ENCODE data around the gene TBC1D2.
A peak's percentile ranks its signal among the peaks of the same experiment; 100 is the strongest.

TBC1D2 gene

DNA sequence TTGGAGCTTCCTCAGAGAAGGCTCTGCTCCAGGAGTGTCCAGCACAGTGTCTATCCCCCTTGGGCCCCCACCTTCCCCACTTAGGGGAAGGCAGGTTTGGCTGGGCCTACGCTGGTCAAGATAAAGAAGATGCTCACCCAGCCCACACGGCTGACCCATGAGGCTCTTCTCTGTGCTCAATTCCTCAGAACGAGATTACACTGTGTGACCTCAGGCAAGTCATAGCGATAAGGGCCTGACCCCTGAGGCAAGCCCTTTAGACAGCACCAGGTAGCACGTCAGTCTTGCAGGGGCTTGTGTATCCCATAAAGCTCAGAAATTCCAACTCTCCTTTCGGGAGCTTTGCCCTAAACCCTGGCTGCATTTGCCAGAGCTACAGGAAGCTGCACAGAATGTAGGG, 95.7 kb downstream of the TBC1D2 start:
- no peak for DNase-seq

DNA sequence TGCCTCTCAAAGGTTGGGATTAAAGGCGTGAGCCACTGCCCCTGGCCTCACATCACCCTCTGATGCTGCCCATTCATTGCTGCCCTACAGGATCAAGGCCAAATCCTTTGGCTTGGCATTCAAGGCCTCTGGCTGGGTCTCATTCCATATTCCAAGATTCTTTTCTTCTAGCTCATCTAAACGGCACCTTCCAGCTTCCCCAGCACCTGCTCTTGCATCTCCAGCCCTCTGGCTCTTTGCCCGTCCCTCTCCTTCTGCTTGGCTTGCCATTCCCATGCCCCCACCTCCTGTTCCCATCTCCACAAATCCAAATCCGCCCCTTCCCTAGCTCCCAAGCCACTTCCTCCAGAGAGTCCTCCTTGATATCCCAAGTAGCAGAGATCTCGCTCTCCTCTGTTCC, 96.1 kb downstream of the TBC1D2 start:
- DNase-seq: no peak

DNA sequence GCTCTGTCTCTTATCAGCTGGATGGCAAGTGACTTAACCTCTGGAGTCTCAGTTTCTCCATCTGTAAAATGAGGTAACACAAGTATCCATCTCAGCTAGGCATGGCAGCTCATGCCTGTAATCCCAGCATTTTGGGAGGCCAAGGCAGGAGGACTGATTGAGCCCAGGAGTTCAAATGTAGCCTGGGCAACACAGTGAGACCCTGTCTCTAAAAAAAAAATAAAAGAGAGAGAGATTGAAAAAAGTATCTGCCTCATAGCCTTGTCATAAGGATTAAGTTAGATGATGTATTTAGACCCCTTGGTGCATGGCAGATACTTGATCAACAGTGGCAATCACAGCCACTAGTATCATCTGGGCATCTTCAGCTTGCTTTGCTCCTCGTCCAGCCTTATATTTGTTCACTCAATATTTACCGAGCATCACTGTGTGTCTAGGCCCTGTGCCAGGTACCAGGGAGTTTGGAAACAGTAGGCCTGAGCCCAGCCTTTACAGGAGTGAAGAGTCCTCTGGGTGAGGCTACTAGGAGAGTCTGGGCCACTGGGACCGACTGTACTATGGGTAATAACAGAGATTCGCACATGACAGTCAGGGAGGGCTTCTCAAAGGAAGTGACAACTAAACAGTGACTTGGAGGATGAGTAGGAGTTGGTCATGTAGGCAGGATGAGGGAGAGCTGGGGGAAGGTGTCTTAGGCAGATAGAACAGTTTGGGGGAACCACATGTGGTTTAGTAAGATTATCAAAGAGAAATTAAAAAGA, 97.2 kb downstream of the TBC1D2 start:
- no peak for DNase-seq

DNA sequence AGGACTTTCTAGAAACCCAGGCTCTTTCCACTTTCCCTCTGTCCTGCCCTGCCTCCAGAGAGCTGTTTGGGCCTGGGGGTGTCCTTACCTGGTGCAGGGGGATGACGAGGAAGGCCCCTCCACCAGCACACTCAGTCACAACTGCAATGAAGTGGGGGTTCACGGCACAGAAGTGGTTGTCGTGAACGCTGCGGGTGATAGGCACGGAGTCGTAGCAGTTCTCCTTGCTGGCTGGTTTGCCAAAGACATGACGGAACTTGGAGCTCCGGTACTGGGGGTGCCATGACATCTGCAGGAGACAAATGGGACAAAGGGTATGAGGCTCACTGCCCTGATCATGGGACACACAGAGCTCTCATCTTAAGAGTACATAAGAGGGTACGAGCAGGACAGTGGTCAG, 98.1 kb downstream of the TBC1D2 start:
- no peak for DNase-seq

DNA sequence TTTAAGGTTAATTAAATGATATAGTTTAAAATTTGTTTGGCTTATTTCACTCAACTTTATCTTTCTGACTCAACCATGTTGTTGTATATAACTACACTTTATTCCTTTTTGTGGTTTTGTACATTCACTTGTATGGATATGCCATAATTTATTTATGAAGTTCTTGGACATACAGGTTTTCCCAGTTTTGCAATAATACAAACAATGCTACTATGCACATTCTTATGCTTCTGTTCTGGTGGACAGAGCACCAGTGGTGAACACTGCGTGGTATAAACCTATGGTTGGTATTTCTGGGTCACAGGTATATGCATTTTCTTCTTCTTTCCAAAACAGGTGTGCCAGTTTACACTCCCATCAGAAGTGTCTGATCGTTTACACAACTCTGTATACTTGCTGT, 100.8 kb downstream of the TBC1D2 start:
- no peak for DNase-seq

DNA sequence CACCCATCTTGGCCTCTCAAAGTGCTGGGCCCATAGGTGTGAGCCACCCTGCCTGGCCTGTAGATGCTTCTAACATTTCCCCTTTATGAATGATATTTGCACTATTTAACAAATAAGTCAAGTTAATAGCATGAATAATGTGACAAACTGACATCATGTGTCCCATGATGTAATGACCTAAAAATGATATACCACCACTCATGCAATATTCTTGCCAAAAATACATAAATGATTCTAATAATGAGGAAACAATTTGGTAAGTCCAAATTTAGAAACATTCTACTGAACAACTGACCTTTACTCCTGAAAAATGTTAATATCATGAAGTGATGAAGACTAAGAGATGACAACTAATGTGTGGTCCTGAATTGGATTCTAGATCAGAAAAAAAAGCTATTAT, 102.9 kb downstream of the TBC1D2 start:
- DNase-seq: no peak

DNA sequence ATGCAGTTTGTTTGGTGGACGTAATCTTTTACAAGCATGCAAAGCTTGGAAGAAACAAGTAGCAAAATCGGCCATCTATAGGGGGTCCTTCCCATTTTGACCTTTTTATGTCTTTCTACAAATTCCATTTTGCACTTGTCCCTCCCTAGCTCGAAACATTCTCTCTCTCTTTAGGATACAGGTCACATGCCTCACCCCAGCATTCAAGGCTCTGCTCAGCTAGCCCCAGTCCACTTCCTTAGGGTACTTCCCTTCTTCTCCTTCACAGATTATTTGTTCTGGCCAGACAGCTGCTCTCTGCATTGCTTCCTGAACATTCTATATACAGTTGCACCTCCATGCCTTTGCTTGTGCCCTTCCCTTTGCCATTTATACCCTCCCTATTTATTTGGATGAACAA, 104.7 kb downstream of the TBC1D2 start:
- DNase-seq: no peak

DNA sequence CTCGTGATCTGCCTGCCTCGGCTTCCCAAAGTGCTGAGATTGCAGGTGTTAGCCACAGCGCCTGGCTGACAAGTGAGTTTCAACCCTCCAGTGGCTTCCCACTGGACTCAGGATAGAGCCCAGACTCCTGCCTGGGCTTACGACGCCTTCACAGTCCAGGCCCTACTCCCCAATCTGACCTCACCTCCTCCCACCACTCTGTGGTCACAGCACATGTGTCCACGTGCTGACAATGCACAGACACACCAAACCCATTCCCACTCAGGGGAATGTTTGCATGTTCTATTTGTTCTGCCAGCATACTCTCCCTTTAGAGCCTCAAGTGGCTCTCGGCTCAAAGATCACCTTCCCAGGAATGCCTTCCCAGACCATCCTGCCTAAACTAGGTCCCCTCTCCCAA, 105.3 kb downstream of the TBC1D2 start:
- DNase-seq: no peak

DNA sequence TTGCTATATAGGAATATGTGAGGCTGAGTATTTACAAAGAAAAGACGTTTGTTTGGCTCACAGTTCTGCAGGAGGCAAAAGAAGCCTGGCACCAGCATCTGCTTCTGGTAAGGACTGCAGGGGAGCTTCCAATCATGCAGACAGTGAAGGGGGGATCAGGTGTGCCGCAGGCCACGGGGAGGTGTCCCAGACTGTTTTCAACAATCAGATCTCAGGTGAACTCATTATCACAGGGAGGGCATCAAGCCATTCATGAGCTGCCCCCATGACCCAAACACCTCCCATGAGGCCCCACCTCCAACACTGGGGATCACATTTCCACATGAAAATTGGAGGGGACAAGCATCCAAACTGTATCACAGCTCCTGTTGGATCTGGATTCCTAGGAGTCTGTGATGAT, 106.0 kb downstream of the TBC1D2 start:
- peak; percentile 80 for DNase-seq
